HEK293 (cell line): Measurements from ENCODE around the gene UXS1.

Experiments
- CTCF ChIA-PET: fragments of 350-600 bp; formaldehyde crosslinking; extraction: SDS; loops from one replicate; lab custom pipeline; 2021; ENCODE audit warnings: antibody characterized with exemption; lab: Yijun Ruan, JAX
- POLR2A ChIA-PET: fragments of 300-600 bp; formaldehyde crosslinking; extraction: SDS; loops from one replicate; lab custom pipeline; 2020; ENCODE audit warnings: antibody characterized with exemption, inconsistent platforms; lab: Yijun Ruan, JAX
- H3K27ac ChIP-seq: fragments of 200-500 bp; sonication (Bioruptor generic); 2 replicates; pipeline ENCODE4 v1.5.1; 2014; ENCODE audit warnings: low read depth, low read length, control low read depth, inconsistent platforms; ENCODE audit errors: extremely low read depth
- H3K36me3 ChIP-seq, 2 experiments: fragments of 200-500 bp in 1 of 2; sonication (Bioruptor generic) in 1 of 2; 1 replicate in 1 of 2; 2 replicates in 1 of 2; pipeline ENCODE4 v1.5.1; 2014 to 2017; ENCODE audit warnings: inconsistent platforms in 2 of 2, low read length in 2 of 2; ENCODE audit not compliant: control insufficient read depth in 2 of 2, insufficient read depth in 1 of 2
- H3K4me1 ChIP-seq: fragments of 200-500 bp; sonication (Bioruptor generic); 2 replicates; pipeline ENCODE4 v1.5.1; 2014; ENCODE audit warnings: mild to moderate bottlenecking, low read length, inconsistent platforms; ENCODE audit not compliant: control insufficient read depth, insufficient read depth
- H3K4me3 ChIP-seq: 2 replicates; pipeline ENCODE4 v1.5.1; 2011; ENCODE audit warnings: low read depth, mild to moderate bottlenecking, control low read depth, low read length, moderate library complexity
- H3K9me3 ChIP-seq: fragments of 200-500 bp; sonication (Bioruptor generic); 2 replicates; pipeline ENCODE4 v1.5.1; 2014; ENCODE audit warnings: low read depth, low read length, inconsistent platforms; ENCODE audit not compliant: control insufficient read depth, insufficient read depth
- KLF9 ChIP-seq: fragments of 450-650 bp; formaldehyde crosslinking; IDR thresholded peaks from 2 replicates; pipeline ENCODE4 v1.5.1; 2016; ENCODE audit warnings: missing biosample characterization, missing genetic modification characterization, low read depth
- PATZ1 ChIP-seq: fragments of 450-650 bp; formaldehyde crosslinking; IDR thresholded peaks from 2 replicates; pipeline ENCODE4 v1.5.1; 2016; ENCODE audit warnings: missing biosample characterization, missing genetic modification characterization
- YY2 ChIP-seq: fragments of 450-650 bp; formaldehyde crosslinking; IDR thresholded peaks from 2 replicates; pipeline ENCODE4 v1.5.1; 2016; ENCODE audit warnings: missing biosample characterization, missing genetic modification characterization
- ZBTB7A ChIP-seq: fragments of 450-650 bp; formaldehyde crosslinking; IDR thresholded peaks from 2 replicates; pipeline ENCODE4 v1.5.1; 2016; ENCODE audit warnings: low read depth, missing biosample characterization, missing genetic modification characterization
- ZFP3 ChIP-seq: fragments of 450-650 bp; formaldehyde crosslinking; IDR thresholded peaks from 2 replicates; pipeline ENCODE4 v1.5.1; 2016; ENCODE audit warnings: low read depth, missing biosample characterization, missing genetic modification characterization
- ZFP41 ChIP-seq: fragments of 450-650 bp; formaldehyde crosslinking; IDR thresholded peaks from 2 replicates; pipeline ENCODE4 v1.5.1; 2016; ENCODE audit warnings: missing biosample characterization, missing genetic modification characterization, borderline replicate concordance
- ZFP69B ChIP-seq: fragments of 450-650 bp; formaldehyde crosslinking; IDR thresholded peaks from 2 replicates; pipeline ENCODE4 v1.5.1; 2016; ENCODE audit warnings: missing biosample characterization, missing genetic modification characterization
- ZNF133 ChIP-seq: fragments of 450-650 bp; formaldehyde crosslinking; IDR thresholded peaks from 2 replicates; pipeline ENCODE4 v1.5.1; 2016; ENCODE audit warnings: missing biosample characterization, missing genetic modification characterization
- ZNF175 ChIP-seq: fragments of 450-650 bp; formaldehyde crosslinking; IDR thresholded peaks from 2 replicates; pipeline ENCODE4 v1.5.1; 2016; ENCODE audit warnings: missing biosample characterization, missing genetic modification characterization
- ZNF18 ChIP-seq: fragments of 450-650 bp; formaldehyde crosslinking; IDR thresholded peaks from 2 replicates; pipeline ENCODE4 v1.5.1; 2016; ENCODE audit warnings: missing biosample characterization, missing genetic modification characterization
- ZNF266 ChIP-seq: fragments of 450-650 bp; formaldehyde crosslinking; IDR thresholded peaks from 2 replicates; pipeline ENCODE4 v1.5.1; 2016; ENCODE audit warnings: missing biosample characterization, missing genetic modification characterization, low read depth
- ZNF426 ChIP-seq: fragments of 450-650 bp; formaldehyde crosslinking; IDR thresholded peaks from 2 replicates; pipeline ENCODE4 v1.5.1; 2017; ENCODE audit warnings: missing biosample characterization, missing genetic modification characterization, mild to moderate bottlenecking, inconsistent platforms, moderate library complexity
- ZNF518A ChIP-seq: fragments of 450-650 bp; formaldehyde crosslinking; conservative IDR thresholded peaks from 2 replicates; pipeline ENCODE4 v1.5.1; 2016; ENCODE audit warnings: low read depth, missing biosample characterization, missing genetic modification characterization
- ZNF747 ChIP-seq: fragments of 450-650 bp; formaldehyde crosslinking; IDR thresholded peaks from 2 replicates; pipeline ENCODE4 v1.5.1; 2016; ENCODE audit warnings: missing biosample characterization, missing genetic modification characterization
- ZNF843 ChIP-seq: fragments of 450-650 bp; formaldehyde crosslinking; IDR thresholded peaks from 2 replicates; pipeline ENCODE4 v1.5.1; 2016; ENCODE audit warnings: missing biosample characterization, missing genetic modification characterization

UXS1 gene

DNA sequence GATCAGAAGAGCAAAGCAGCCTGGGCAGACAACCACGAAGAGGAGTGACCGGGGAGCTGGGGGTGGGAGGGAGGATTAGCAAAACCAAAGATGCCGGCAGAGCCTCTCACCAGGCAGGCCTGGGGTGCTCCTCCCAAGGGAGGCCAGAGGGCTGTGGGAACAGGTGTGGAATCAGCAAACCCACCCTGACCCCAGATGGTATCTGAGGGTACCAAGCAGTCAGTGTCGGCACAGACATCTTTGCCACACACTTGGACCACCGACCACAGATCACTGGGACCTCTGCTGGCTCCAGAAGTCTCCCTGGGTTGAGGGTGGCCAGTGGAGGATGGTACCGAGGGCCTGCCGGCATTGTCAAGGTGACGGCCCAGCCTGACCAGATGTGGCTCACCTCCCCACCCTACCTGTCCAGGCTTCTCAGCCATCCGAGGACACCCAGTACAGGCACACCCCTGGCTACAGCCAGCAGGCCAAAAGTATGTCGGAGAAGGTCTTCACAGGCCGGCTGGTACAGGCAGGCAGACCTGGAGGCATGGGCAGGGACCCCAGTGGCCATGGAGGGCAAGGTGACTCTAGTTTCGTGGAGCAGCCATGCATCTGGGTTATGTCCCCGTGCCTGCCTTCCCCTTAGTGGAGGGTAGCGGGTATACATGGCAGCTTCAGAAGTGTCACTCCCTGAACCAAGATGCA, 82.1 kb downstream of the UXS1 start (continued):
- TF ChIP-seq ZNF518A (tag by site-specific recombination) (no peak), ZNF18 (tag by site-specific recombination) (no peak), ZNF843 (tag by site-specific recombination) (no peak), ZBTB7A (no peak), ZFP41 (tag by site-specific recombination) (no peak), ZNF175 (tag by site-specific recombination) (no peak), ZNF266 (no peak), PATZ1 (tag by site-specific recombination) (no peak)

GRCh38 chr2:106109675-106110424, 84.3 kb downstream of the UXS1 start:
- no peak for TF ChIP-seq ZNF133 (tag by site-specific recombination)
- no peak for TF ChIP-seq ZNF426 (tag by site-specific recombination)
- TF ChIP-seq ZNF747 (tag by site-specific recombination), result no peak

GRCh38 chr2:106108791-106109190, 85.3 kb downstream of the UXS1 start:
- H3K27ac ChIP-seq, result no peak overlapping the region
- POLR2A ChIA-PET, result no interaction called here
- no peaks in the 10 kb centered on the region for H3K4me1 ChIP-seq
- H3K36me3 ChIP-seq, result peaks cover 0 to 76% of the 10 kb centered on the region in 2 experiments; a peak in 2 of 3 replicates
- CTCF ChIA-PET, result interaction anchor here (0.6 kb wide), 1 partner anchor 457 kb away, joined by 4 read pairs; no protein-coding TSS in a partner anchor
- no peaks in the 10 kb centered on the region for H3K9me3 ChIP-seq
- H3K4me3 ChIP-seq, result no peak overlapping the region
- TF ChIP-seq KLF9 (tag by site-specific recombination) (no peak), YY2 (tag by site-specific recombination) (no peak), ZFP69B (tag by site-specific recombination) (no peak), ZFP3 (tag by site-specific recombination) (no peak), ZNF518A (tag by site-specific recombination) (no peak)

More at GRCh38 chr2:106109675-106110424, 84.3 kb downstream of the UXS1 start:
- peaks cover 0 to 76% of the 10 kb centered on the region in 2 experiments; a peak in 2 of 3 replicates for H3K36me3 ChIP-seq
- CTCF ChIA-PET, result interaction anchor here (0.6 kb wide), 2 partner anchors 57 to 363 kb away, joined by 3 read pairs; no protein-coding TSS in a partner anchor
- no peak overlapping the region for H3K4me3 ChIP-seq
- no peaks in the 10 kb centered on the region for H3K4me1 ChIP-seq
- no peak overlapping the region for H3K27ac ChIP-seq
- POLR2A ChIA-PET, result no interaction called here
- H3K9me3 ChIP-seq, result no peaks in the 10 kb centered on the region
